AG09309 (cell line): ENCODE data around the gene CRADD.
"Not testable (repeated sequence)": the region's sequence is repeated elsewhere in the genome, so short reads cannot be mapped to it uniquely, and the experiment has no call there.

Experiments used
- DNase-seq: peaks from one replicate; pipeline ENCODE4 v3.0.0-alpha.2; 2010; ENCODE audit warnings: low read depth
- H3K4me3 ChIP-seq: 2 replicates; pipeline ENCODE4 v1.5.1; 2011; ENCODE audit warnings: mild to moderate bottlenecking, low read depth, low read length, moderate library complexity; ENCODE audit not compliant: control insufficient read depth
- TF ChIP-seq, protein P1 (sequence below): IDR thresholded peaks from 2 replicates; pipeline ENCODE4 v1.5.1; 2011; ENCODE audit warnings: mild to moderate bottlenecking, low read depth, low read length, inconsistent platforms; ENCODE audit not compliant: insufficient read depth, control insufficient read depth; ENCODE audit errors: missing control alignments

The CRADD gene

DNA sequence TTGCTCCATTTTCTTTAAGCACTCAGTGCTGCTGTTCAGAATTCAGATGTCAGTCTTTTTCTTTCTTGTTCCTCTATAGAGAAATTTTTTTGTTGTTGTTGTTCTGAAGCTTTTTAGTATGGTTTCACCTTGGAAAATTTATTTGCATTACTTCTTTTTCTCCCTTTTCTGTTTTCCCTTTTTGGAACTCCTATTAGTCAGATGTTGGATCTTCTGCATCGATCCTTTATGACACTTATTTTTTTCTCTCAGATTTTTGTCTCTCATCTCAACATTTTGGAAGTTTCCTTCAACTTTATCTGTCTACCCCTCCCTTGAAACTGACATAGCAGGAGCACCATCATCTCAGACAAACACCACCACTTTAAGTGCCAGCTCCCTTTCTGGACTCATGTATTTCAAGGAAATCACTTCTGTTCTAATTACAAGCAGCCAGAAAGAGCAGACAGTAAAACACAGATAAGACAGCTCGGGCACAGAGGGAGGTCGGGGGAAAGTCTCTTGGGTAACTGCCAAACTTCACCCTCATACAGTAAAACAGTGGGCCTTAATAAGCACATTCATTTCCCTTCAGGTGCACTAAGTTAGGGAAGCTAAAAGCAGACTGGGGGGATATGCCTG lies 248.5 kb downstream of the CRADD start:
- no peak overlapping the region for H3K4me3 ChIP-seq
- no peak for DNase-seq
- TF ChIP-seq, protein P1, sequence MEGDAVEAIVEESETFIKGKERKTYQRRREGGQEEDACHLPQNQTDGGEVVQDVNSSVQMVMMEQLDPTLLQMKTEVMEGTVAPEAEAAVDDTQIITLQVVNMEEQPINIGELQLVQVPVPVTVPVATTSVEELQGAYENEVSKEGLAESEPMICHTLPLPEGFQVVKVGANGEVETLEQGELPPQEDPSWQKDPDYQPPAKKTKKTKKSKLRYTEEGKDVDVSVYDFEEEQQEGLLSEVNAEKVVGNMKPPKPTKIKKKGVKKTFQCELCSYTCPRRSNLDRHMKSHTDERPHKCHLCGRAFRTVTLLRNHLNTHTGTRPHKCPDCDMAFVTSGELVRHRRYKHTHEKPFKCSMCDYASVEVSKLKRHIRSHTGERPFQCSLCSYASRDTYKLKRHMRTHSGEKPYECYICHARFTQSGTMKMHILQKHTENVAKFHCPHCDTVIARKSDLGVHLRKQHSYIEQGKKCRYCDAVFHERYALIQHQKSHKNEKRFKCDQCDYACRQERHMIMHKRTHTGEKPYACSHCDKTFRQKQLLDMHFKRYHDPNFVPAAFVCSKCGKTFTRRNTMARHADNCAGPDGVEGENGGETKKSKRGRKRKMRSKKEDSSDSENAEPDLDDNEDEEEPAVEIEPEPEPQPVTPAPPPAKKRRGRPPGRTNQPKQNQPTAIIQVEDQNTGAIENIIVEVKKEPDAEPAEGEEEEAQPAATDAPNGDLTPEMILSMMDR, result no peak

DNA sequence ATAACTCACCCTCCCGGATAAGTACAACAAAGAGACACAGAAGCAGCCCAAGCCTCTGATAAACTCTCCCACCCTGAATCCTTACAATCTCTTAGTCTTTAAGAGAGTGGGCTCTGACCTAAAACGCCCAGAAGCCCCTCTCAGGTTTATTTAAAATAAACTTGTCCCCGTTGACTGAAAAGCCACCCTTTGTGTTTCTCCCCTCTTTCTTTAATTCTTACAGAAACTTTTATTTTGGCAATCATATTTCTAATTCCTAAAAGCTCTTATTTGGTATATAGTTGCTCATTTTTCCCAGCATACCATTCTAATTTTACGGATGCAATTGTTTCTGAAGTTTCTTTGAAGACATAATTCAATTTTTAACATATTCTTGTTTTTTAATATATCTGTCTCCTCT lies 249.1 kb downstream of the CRADD start:
- no peak overlapping the region for H3K4me3 ChIP-seq
- TF ChIP-seq, protein P1, result no peak
- DNase-seq, result no peak

DNA sequence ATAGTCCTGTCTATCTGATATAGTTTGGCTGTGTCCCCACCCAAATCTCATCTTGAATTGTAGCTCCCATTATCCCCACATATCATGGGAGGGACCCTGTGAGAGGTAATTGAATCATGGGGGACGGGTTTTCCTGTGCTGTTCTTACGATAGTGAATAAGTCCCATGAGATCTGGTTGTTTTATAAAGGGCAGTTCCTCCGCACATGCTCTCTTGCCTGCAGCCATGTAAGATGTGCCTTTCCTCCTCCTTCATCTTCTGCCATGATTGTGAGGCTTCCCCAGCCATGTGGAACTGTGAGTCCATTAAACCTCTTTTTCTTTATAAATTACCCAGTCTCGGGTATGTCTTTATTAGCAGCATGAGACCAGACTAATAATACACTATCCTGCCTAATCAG lies 251.9 kb downstream of the CRADD start:
- H3K4me3 ChIP-seq, DNase-seq: not testable (repeated sequence)

DNA sequence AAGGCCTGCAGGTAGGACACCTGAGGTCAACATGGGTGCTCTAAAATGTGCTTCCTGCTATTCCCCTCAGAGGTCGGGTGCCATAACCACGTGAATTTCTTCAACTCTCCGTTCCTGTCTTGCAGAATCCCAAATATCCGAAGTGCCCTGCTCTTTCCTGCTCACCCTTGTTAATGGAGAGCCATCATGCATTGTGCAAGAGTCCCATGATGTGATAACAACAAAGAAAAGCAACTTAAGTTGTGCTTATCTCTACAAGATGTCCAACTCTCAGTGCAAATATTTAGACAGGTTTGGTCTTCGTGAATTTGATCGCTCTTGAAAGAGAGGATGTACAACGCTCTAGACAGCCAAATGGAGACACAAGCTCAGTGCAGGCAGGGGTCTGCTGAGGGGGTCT lies 260.6 kb downstream of the CRADD start:
- no peak for DNase-seq
- no peak overlapping the region for H3K4me3 ChIP-seq
- TF ChIP-seq, protein P1, result no peak

DNA sequence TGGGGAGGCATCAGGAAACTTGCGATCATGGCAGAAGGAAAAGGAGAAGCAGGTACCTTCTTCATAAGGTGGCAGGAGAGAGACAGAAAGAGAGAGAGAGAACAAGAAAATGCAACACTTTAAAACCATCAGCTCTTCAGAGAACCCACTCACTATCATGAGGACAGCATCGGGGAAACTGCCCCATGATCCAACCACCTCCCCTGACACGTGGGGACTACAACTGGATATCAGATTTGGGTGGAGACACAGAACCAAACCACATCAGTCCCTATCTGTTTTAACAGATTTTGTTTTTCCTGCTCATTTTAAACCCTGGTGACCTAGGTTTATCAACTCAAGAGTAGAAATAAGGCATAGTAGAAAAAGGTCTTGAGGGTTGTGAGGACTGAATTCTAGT lies 261.1 kb downstream of the CRADD start:
- TF ChIP-seq, protein P1, result no peak
- DNase-seq, result no peak
- H3K4me3 ChIP-seq, result no peak overlapping the region

DNA sequence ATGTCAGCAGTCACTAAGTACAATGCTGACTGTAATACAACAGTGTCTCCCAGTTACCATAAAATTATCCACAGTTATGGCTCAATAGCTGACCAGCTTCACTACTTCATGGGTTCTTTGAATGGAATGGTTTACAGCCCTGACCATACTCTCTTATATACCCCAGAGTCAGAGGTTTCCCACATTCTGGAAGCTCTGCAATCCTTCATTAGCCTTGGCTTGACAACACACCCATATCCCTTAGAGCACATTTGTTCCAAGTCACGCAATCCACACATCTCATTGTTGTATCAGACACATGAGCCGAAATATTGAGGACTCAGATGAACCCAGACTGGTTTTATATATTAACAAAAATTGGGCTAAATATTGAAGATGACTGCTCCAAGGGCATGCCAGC lies 261.8 kb downstream of the CRADD start:
- TF ChIP-seq, protein P1, result no peak
- DNase-seq, result no peak
- H3K4me3 ChIP-seq, result no peak overlapping the region

DNA sequence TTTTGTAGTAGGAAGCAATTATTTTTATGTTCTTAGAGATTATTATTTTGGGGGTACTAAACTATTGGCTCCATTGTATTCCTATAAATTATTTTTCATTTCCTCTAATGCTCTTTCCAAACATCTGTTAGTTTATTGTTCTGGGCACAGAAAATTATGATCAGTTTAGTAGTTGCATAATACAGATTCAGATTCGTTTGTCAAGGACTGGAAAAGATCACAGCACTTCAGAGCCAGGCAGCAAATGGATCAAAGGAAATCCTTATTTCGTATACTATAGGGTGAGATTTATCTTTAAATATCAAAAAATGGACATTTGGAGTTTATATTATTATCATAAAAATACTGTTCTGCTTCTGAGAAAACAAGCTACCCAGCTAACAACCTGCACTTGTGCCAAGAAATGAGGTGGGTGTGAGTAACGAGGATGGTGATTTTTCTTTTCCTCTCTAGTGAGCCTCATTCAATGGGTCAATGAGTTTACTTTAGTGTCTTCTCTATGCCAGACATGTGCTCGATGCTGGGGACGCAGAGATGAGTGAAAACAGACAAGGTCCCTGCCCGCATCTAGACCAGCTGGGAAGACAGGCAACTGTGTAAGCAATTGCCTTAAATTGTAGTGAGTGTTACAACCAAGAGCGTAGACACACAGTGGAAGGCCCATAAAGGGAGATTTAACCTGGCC lies 262.6 kb downstream of the CRADD start:
- TF ChIP-seq, protein P1, result no peak
- DNase-seq, result no peak
- H3K4me3 ChIP-seq, result no peak overlapping the region
